ENCODE results near the gene KRTAP3-1.
"Not testable (repeated sequence)": the region's sequence is repeated elsewhere in the genome, so short reads cannot be mapped to it uniquely, and the experiment has no call there.

The KRTAP3-1 gene

DNA sequence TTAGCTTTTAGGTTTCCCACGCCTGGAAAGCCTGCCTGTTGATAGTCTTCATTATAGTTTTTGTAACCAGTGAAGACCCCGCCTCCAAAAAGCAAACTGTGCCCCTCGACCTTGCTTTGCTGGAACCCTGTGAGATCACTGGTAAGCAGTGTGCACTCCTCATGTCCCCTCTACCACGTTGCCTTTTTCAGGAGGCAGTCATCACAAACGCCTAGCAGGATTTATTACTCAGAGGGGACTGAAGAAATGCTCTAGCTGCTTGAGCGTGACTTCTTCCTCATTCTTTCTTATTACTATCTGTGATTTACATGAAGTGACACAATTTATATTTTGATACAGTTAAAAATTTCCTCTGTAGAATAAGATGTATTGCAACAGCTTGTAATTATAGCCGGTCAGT lies 6.5 kb upstream of the KRTAP3-1 start:
- no peak for DNase-seq (ENCODE audit: low read depth in 2 of 2)

DNA sequence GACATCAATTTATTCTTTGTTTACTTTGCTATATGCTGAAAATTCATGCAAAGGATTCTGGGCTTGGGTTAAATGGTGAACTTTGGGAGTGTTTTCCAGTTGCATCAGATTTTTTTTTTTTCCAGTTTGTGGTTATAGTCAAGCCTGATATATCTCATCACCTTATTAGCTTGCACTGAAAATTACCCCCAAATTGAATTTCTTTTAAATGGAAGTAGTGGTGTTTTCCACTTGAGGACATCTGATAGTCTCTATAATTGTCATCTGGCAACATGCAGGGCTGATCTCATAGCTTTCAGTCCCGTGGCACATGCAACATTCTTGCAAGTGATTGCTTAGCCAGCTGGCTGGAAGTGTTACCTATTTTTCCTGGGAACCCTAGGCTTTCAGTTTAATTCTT lies 4.7 kb upstream of the KRTAP3-1 start:
- no peak for DNase-seq (ENCODE audit: low read depth in 2 of 2)

DNA sequence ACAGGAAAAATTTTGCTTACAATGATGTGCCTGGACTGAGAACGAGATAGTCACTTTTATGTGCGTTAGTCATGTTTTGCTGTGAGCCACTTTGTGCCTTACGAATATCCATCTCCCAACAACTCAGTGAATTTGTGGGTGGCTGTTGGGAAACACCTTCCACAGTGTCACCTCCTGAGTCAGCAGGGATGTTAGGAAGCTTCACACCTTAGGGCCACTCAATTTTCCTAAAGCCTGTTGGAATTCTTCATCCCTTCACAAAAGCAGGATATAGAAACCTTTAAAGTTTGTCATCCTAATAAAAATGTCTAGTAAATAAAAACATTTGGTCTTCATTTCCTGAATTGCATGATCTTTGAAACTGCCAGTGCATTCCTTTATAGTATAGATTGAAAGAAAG lies 4.3 kb upstream of the KRTAP3-1 start:
- DNase-seq (ENCODE audit: low read depth in 2 of 2): no peak

DNA sequence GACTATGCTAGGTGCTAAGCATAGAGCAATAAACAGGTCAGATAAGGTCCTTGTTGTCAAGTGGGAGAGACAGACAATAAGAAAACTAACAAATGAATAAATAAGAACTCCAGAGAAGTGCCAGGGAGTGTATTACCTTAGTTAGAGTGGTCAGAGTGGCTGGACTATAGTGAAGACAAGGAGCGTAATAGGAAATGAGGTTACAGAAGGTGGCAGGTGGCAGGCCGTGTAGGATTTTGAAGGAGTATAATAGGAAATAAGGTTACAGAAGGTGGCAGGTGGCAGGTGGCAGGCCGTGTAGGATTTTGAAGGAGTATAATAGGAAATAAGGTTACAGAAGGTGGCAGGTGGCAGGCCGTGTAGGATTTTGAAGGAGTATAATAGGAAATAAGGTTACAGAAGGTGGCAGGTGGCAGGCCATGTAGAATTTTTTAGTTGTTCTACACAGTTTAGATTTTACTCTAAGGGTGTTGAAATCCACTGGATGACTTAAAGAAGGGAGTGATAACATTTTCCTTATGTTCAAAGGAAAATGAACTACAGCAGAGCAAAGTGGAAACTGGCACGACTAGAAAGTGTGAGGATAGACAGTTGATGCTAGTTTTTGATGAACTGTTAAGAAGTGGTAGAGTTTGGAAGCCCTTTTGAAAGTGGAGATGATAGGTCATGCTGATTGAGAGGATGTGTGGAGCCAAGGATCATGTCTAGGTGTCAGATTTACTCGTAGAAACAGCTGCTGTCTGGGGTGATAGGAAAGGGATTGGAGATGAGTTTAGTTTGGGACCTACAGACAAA lies 3.6 kb upstream of the KRTAP3-1 start:
- DNase-seq (ENCODE audit: low read depth in 2 of 2): no peak

DNA sequence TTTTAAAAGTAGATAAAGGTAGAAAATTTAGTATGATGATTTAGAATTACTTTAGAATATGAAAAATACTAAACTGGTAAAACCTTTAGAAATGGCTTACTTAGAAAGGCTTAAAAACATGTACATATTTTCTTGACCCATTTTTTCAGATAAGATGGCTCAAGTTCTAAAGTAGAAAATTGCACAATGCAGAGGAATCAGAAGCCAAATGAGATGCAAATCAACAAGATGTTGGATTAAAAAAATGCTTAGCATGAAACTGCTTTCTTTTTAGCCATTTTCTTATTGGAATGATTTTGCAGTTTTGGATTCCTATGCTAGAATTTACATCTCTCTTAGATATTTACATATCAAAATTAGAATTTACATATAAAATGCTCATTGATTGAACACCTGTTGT lies 1.5 kb upstream of the KRTAP3-1 start:
- no peak for DNase-seq (ENCODE audit: low read depth in 2 of 2)

DNA sequence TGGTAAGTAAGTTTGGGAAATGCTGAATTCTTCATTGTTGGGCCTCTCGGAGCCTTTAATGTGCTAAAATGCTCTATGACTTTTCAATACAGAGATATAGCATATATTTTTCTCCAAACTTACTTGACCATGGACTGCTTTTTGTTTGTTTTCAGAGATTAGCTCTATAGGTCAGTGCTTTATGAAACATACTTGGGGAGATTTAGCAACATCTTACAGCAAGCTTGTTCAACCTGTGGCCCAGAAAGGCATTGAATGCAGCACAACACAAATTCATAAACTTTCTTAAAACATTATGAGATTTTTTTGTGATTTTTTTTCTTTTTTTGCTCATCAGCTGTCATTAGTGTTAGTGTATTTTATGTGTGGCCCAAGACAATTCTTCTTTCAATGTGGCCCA lies 1.0 kb upstream of the KRTAP3-1 start:
- no peak for DNase-seq (ENCODE audit: low read depth in 2 of 2)

DNA sequence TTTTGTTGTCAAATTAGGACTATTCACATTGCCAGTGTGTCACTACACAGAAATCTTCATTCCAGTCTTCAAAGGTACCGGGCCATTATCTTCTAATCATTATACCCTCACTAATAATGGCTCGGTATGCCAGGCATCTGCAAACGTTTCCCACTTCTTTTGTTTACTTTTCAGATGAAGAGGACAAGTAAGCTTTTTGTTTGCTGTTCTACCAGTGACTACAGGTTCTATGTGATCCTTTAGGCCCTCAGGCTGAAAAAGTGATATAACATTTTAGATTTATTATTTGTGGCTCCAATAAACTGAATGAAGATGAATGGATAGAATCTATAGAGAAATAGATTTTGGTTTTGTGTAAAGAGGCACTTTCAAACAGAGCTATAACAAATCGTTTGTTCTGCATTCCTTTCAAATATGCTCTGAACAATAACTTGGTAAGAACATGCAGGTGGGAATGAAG lies 403 bp upstream of the KRTAP3-1 start:
- no peak for DNase-seq (ENCODE audit: low read depth in 2 of 2)

DNA sequence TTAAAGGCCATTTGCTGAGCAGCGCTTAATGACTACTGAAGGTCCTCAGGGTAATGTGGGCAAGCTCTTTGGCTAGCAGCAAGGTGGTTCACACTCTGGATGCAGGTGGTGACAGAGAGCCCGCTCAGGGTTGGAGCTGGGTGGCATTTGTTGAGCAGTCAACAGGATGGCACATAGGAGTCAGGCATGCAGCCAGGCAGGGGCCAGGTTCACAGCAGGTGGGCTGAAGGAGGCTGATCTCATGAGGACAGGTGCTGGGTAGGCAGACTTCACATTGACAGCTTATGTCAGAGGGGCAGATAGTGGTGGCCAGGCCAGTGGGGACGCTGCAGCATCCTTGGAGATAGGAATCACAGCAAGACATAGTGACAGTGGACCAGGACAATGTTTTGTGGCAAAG lies 4.5 kb downstream of the KRTAP3-1 start:
- DNase-seq (ENCODE audit: low read depth in 2 of 2): no peak

DNA sequence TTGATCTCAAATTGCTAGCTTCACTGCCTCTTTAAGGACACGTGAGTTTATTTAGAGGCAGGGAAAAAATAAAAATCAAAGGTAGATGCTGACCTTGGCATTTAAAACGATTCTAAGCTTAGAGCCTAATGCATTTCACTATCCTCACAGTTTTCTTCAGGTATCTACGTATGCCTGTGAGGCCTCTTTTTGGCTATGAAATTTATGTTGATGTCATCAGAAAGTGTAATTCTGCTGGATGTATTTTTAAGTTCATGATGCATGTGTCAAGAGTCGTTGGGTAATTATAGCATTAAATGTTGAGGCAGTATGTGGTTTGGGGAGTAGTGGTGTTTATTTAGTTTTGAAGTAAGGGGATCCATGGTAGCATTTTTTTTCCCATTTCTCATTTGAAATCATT lies 5.0 kb downstream of the KRTAP3-1 start:
- DNase-seq (ENCODE audit: low read depth in 2 of 2): no peak

DNA sequence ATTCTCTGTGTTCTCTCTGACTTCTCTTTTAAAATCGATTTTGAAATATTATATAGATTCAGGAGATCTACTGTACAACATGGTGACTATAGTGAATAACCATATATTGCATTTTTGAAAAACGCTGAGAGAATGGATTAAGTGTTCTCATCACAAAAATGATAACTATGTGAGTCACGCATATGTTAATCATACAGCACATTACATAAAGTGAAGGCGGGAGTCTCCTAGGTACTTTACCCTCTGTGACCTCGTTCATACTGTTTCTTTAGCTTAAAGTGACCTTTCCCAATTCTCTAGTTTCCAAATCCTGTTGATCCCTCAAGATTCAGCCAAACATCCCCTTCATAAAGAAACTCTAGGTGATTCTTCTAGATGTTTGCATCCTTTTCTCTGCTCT lies 6.1 kb downstream of the KRTAP3-1 start:
- no peak for DNase-seq (ENCODE audit: low read depth in 2 of 2)

DNA sequence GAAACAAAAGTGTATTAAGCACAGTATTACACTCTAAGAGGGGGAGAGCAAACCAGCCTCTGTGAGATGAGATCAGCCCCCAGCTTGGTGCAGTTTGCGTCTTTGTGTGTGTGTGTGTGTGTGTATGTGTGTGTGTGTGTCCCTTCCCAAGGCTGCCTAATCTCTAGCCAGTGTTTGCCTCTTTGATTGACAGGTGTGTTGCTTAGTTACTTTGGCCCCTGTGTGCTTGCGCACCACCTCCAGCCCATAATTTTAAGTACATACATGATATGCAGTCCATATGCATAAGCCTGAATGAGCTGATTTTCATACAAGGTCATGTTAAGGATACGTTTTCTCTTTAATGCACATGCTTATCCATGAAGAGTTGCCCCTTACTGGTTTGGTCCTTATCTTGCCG lies 7.1 kb downstream of the KRTAP3-1 start:
- no peak for DNase-seq (ENCODE audit: low read depth in 2 of 2)

DNA sequence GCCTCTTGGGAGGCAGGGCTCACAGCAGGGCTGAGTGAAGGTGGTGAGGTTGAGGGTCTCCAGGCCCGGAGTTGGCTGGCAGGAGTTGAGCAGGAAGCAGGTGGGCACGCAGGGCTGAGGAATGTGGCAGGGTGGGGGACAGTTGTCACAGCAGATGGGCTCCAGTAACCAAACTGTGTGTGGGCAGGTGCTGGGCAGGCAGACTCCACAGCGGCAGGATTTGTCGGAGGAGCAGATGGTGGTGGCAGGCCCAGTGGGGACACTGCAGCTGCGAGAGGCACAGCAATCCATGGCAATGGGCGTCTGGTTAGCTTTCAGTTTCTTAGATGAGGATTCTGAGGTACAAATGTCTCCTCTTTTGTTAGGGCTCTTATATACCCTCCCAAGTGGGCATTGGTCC lies 9.4 kb downstream of the KRTAP3-1 start, which contains the start of gene KRTAP3-2:
Gene KRTAP3-2 (minus strand): TSS at position 344 of the 400 bp plus-strand sequence. CDS start 53 bp downstream, at position 291.
- DNase-seq (ENCODE audit: low read depth in 2 of 2): not testable (repeated sequence)

DNA sequence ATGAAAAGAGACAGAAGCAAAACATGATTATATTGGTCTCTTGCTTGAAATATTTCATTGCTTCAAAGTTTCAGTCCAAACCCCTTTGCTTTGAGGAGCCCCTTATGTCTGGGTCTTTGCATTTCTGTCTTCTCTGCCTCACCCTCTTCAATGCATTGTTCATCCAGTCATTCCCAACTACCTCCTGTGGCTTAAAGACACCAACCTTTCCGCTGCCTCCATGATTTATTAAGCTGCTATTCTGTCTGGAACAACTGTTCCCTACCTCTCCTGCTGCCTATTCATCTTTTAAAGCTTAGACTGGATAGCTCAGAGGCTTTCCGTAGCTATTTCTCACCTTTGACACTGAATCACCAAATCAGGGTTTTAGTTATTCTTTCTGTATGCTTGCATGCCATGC lies 11.6 kb downstream of the KRTAP3-1 start:
- DNase-seq (ENCODE audit: low read depth in 2 of 2): no peak

DNA sequence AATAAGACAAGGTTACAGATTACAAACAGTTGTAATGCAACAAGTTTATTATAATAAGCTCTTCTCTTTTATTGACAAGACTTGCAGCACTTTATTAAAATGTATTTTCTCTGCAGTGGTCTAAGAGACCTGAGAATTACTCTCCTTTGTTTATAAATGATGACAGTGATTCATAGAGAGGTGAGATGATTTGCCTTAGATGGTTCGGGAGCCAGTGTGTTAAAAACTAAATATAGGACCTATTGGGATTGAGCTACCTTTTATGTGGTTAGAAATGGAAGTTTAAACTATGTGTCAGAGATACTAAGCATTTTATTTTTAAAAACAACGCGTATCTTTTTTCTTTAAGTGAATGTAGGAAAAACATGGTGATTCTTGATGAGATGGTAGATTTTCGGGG lies 12.1 kb downstream of the KRTAP3-1 start:
- DNase-seq (ENCODE audit: low read depth in 2 of 2): no peak

DNA sequence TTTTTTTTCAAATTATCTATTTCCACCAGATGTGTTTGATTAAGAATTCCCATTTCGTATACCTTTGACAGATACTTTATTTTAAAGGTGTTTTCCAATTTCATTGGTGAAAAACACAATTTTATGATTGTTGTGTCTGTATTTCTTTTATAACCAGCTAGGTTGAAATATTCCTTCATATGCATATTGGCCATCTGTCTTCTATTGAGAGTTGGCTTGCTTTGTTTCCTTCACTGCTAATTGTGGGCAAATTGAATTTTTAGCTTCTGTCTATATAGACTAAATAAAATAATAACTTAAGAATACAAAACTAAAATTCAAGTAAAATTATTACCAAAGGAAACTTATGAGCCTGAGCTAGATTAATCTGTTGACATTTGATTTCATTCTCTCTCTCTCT lies 13.8 kb downstream of the KRTAP3-1 start:
- no peak for DNase-seq (ENCODE audit: low read depth in 2 of 2)

DNA sequence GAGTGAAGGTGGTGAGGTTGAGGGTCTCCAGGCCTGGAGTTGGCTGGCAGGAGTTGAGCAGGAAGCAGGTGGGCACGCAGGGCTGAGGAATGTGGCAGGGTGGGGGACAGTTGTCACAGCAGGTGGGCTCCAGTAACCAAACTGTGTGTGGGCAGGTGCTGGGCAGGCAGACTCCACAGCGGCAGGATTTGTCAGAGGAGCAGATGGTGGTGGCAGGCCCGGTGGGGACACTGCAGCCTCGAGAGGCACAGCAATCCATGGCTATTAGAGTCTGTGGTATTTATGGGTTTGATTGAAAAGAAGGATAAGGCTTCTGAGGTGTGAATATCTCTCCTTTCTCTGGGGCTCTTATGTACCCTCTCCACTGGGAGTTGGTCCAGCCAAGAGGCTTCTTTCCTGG lies 15.1 kb downstream of the KRTAP3-1 start, which contains the start of gene KRTAP3-3:
Gene KRTAP3-3 (minus strand): TSS at position 326 of the 400 bp plus-strand sequence. CDS start 67 bp downstream, at position 259.
- DNase-seq (ENCODE audit: low read depth in 2 of 2): no peak

DNA sequence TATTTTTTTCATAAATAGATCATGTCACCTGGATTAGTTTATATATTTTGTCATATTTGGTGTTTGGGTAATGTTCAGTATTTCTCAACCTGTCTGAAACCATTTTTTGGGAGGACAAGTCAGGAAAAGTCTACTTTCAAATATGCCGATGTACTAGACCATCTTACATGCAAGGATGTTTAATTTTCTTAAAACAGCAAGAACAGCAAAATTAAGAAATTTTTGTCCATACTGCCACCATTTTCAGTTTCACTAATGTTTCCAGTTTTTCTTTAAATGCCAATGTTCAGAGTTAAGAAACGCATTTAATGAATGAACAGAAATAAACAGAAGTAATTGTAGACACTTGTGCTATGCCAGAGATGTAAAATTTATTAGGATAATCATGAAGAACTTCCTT lies 15.8 kb downstream of the KRTAP3-1 start:
- no peak for DNase-seq (ENCODE audit: low read depth in 2 of 2)

DNA sequence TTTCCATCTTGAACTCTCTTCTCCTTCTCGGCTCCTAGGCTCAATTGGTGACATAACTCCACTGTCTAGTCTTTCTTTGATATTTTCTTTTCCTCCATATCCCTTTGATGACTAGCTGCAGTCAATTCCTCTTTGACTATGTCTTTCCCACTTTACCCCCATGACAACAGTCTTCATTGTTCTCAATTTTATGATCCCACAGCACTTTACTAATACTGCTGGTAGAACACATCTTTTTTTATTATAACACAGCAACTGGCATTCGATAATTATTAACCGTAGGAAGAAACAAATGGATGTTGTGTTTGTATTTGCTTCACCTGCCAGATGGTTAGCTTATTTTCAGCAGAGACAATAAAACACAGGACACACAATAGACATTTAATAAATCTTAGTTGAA lies 16.3 kb downstream of the KRTAP3-1 start:
- DNase-seq (ENCODE audit: low read depth in 2 of 2): no peak

DNA sequence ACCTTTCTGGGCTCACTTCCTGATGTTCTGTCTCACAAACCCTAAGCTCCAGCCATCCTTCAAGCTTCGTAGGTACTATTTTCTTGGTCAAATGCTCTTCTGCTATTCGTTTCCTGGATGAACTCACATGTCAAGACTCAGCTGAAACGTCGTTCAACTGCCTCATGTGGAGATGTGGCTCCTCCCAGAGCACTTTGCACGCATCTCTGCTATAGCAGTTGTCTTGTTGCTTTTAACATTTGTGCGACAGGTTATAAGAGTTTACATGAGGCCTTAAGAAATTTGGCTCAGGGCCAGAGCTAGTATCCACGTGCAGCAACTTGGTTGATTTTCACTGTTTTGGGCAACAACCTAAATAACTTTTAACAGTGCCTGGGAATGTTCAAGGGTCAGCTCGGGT lies 22.0 kb downstream of the KRTAP3-1 start:
- DNase-seq (ENCODE audit: low read depth in 2 of 2): no peak

DNA sequence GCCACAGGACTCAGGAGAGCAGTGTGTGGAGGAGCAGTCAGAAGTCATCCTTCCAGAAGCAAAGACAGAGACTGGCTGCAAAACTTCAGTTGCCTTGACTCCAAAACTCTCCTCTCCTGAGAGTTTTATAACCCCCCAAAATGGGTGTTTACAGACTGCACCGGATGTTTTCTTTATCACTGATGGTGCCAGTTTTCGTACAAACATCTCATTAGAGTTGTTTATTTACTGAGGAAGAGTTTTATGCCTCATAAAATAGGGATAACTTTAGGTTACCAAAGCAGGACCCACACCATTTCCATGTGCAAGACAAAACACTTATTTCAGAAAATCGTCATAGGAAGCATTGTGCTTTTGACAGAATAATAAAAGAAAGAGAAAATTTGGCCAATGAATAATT lies 24.7 kb downstream of the KRTAP3-1 start, which contains the start of gene KRT40:
Gene KRT40 (minus strand): TSS at position 101 of the 400 bp plus-strand sequence. CDS start 53 bp downstream, at position 48.
- no peak for DNase-seq (ENCODE audit: low read depth in 2 of 2)

DNA sequence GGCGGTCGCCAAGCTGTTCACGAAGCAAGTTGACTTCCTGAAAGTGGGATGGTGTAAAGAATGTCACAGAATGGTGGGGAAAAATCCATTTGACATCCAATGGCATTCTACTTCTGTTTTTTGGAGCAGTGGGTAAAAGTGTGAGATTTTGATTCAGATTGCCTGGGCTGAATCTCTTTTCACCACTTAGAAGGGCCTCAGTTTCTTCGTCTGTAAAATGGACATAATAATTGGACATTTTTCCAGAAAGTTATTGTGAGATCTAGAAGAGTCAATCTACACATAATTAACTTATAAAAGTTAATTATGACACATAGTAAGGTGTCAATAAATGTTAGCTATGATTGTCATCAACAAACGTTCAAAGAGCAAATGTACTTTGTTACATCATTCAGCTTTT lies 27.8 kb downstream of the KRTAP3-1 start:
- DNase-seq (ENCODE audit: low read depth in 2 of 2): no peak

DNA sequence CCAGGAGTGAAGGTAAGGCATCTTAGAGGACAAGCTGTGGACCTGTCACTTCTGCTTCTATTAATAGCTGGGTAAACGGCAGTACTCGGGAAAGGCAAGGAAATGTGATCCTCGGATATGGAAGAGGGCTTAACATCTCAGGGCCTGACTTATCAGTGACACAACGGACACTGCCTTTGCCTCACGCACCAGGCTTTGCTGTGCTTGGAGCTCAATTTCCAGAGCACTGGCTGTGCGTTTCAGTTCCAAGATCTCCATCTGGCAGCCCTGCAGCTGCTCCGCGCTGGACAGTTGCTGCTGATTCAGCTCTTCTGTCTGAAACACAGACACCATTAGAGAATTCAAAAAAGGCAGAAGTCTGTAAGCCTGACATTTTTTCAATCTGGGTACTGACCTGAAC lies 28.3 kb downstream of the KRTAP3-1 start:
- DNase-seq (ENCODE audit: low read depth in 2 of 2): no peak

DNA sequence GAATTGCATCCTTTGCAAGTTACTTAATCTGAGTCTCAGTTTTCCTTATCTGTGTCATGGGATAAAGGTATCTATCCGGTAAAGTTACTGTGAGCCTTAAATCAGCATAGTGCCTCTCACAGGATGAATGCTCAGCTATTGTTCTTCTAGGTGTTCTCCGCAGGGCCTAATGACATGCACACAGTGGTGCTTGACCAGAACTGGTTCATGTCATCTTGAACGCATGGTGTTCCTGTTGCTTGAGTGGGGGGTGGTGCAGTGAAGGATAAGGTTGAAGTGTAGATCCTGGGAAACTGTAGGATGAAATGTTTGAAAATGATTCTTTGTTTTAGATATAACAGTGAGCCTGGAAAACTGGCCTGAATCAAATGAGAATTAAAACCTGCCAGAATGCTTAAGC lies 28.8 kb downstream of the KRTAP3-1 start:
- DNase-seq (ENCODE audit: low read depth in 2 of 2): no peak
